ENCODE measurements around the gene TUBA3D.
"Not testable (repeated sequence)": the region's sequence is repeated elsewhere in the genome, so short reads cannot be mapped to it uniquely, and the experiment has no call there.

TUBA3D gene

GRCh38 chr2:131475831-131476230 lies at the start of gene TUBA3D:
TSS of gene TUBA3D (plus strand) at chr2:131476119. CDS start at chr2:131476200, 81 bp downstream.
- DNase-seq (ENCODE audit: low spot score), result no peak
- no peak for TF ChIP-seq CTCF (IDR thresholded peaks at IDR 0.05; ENCODE audit: extremely low read depth, missing control alignments)

GRCh38 chr2:131426727-131427126 lies 49.2 kb upstream of the TUBA3D start:
- DNase-seq (ENCODE audit: low spot score), result no peak
- TF ChIP-seq CTCF (IDR thresholded peaks at IDR 0.05; ENCODE audit: extremely low read depth, missing control alignments), result no peak

- DNase-seq (ENCODE audit: low spot score), result no peak
- no peak for TF ChIP-seq CTCF (IDR thresholded peaks at IDR 0.05; ENCODE audit: extremely low read depth, missing control alignments)
These were observed 44.6 kb upstream of the TUBA3D start for GRCh38 chr2:131431336-131431735.

- peak; percentile 21 for DNase-seq (ENCODE audit: low spot score)
These were observed 35.0 kb upstream of the TUBA3D start for GRCh38 chr2:131440742-131441468.

- not testable (repeated sequence) for DNase-seq (ENCODE audit: low spot score)
These were observed 31.0 kb upstream of the TUBA3D start for GRCh38 chr2:131444736-131445514.

- not testable (repeated sequence) for DNase-seq (ENCODE audit: low spot score)
These were observed 30.5 kb upstream of the TUBA3D start for GRCh38 chr2:131445515-131445797.

- TF ChIP-seq CTCF (IDR thresholded peaks at IDR 0.05; ENCODE audit: extremely low read depth, missing control alignments), result no peak
- no peak for DNase-seq (ENCODE audit: low spot score)
These were observed 30.0 kb upstream of the TUBA3D start for GRCh38 chr2:131445896-131446295.

- DNase-seq (ENCODE audit: low spot score), result not testable (repeated sequence)
These were observed 27.9 kb upstream of the TUBA3D start for GRCh38 chr2:131447981-131448380.

GRCh38 chr2:131451265-131451949 lies 24.5 kb upstream of the TUBA3D start:
- DNase-seq (ENCODE audit: low spot score), result not testable (repeated sequence)

- not testable (repeated sequence) for DNase-seq (ENCODE audit: low spot score)
These were observed 21.0 kb upstream of the TUBA3D start for GRCh38 chr2:131454914-131455313.

GRCh38 chr2:131467722-131468121 lies 8.2 kb upstream of the TUBA3D start:
- DNase-seq (ENCODE audit: low spot score), result not testable (repeated sequence)

- DNase-seq (ENCODE audit: low spot score), result not testable (repeated sequence)
These were observed 5.0 kb upstream of the TUBA3D start for GRCh38 chr2:131470944-131471343.

GRCh38 chr2:131471624-131472023 lies 4.3 kb upstream of the TUBA3D start:
- not testable (repeated sequence) for DNase-seq (ENCODE audit: low spot score)

GRCh38 chr2:131473266-131473665 lies 2.7 kb upstream of the TUBA3D start:
- not testable (repeated sequence) for DNase-seq (ENCODE audit: low spot score)

- DNase-seq (ENCODE audit: low spot score), result not testable (repeated sequence)
These were observed 444 bp downstream of the TUBA3D start for GRCh38 chr2:131476363-131476762.

- not testable (repeated sequence) for DNase-seq (ENCODE audit: low spot score)
These were observed 1.3 kb downstream of the TUBA3D start for GRCh38 chr2:131477227-131477626.
